NCI-H1105 (cell line): ENCODE data around the gene ACOX2.

Experiments
- DNase-seq: peaks from one replicate; lab custom pipeline; 2025; lab: John Stamatoyannopoulos, UW

Gene ACOX2

DNA sequence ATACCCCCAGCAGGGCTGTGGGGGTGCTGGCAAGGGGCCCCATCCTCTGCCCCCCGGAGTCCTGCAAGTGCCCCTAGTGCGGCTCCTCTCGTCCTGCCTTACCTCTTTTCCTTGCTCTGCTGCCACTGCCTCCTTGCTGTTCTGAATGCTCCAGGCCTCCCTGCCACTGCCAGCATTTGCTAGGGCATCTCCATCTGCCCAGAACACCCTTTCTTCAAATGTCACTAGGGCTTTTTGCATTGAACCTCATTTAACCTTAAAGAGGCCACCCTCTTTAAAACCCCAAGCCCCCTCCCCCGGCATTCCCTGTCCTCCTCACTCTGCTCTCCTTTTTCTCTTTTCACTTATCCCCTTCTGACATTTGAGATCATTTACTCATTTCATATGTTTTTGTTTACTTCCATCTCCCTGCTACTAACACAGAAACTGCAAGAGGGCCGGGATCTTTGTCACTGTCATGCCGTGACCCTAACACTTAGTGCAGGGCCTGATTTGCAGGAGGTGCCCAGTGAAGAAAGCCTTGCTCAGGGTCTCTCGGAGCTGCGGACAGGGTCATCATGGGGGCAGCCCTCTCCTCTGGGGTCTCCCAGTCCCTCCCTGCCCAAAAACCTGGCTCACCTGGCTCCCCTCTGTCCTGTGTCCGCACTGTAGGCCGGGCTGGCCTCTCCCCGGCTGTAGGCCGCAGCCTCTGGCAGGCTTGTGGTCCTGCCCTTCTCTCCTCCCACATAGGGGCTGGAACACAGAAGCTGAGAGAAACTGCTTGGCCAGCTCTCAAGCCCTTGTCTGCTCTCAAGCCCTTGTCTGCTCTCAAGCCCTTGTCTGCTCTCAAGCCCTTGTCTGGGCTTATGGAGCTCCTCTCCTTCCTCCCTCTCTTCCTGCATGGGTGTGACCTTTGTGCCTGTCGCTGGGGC lies at the start of gene ACOX2:
TSS of gene ACOX2 (minus strand) at position 690 of the 911 bp plus-strand sequence. CDS start 2,084 bp downstream, outside the sequence.
- DNase-seq, result no peak

DNA sequence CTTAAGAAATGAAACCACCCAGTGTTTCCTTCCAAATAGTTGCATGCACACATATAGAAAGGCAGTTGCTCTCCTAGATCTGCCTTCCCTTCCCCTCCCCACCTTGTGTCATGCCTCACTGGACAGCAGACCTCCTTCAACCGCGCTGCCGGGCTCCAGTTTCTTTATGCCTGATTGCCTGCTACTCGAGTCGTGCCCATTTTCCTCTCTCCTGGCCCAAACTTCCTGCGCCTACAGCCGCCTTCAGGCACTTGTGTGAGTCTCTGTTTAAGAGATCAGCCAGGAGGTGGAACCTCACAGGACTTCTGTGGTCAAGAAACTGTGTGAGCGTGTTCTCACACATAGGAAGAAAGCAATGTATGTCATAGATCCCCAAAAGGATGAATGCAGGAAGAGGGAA lies 49.0 kb upstream of the ACOX2 start:
- DNase-seq, result no peak

DNA sequence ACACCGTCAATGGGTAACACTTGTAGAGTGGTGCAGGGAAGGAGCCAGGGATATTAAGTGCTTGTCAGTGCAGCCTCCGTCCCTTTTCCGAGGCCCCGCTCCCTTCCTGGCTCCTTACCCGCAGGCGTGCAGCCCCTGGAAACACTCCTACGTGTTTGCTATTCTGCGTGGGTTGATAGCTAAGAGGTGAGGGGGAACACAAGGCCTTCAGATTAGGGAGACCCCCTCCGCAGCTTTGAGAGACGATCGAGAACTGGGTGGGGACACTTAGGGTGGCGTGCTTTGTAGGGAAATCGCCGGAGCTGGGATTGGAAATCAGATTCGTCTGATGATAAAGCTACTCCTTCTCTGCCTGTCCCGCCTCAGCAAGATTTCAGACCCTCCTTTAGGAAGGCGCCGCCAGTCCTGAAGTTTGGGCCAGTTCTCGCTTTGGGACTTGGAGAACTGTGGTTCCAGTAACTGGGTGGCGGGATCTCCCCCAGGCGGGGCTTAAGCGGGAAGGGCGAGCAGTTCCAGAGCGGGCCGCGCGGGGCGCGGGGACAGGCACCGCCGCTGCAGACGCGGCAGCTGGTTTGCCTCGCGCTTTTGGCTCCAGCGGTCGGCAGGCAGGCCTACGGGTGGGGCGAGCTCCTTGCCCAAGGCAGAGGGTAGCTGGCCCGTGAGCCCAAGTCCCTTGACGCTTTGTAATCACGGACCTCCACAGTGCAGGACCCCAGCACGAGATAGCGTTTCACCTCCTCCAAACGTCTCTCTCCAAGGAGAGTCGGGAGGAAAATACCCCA lies 48.2 kb upstream of the ACOX2 start:
- DNase-seq, result peak; percentile 33

DNA sequence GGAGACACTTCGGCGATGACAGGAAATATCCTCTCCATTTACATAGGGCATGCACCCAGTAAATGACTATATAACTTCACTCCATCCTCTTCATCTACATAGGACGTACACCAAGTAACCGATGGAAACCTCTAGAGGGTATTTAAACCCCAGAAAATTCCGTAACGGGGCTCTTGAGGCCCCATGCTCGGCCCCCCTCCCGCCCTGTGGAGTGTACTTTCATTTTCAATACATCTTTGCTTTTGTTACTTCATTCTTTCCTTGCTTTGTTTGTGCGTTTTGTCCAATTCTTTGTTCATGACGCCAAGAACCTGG lies 47.7 kb upstream of the ACOX2 start:
- DNase-seq, result no peak

DNA sequence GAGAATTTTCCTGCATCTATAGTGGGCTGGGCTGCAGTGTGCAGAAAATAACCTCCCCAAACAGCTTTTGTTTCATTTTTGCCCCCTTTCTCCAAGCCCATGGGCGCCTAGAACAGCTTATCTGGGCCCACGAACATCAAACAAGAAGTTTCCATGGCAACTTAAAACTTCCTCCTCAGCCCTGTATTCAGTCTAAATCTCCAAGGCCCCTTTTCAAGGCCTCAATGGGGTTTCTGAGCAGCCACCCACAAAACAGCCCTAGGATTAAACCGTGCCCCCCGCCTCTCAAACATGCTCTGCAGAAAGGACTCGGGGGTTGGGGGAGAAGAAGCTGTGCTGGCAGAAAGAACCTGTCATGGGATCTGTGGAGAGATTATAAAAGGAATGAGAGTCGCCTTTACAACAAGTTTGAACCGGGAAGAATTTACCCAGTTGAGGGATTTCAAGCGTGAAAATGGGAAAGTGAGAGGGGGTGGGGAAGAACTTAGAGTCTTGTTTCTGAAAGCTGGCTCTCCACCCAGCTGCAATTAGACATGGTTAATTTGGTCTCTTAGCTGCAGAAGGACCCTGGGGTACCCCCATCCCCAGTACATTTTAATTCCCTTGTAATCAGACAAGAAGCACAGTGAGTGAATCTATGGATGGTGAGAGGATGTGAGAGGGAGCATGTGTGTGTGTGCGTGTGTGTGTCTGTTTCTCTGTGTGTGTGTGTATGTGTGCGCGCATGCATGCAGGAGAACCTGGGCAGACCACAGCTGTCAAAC lies 44.5 kb upstream of the ACOX2 start:
- no peak for DNase-seq

DNA sequence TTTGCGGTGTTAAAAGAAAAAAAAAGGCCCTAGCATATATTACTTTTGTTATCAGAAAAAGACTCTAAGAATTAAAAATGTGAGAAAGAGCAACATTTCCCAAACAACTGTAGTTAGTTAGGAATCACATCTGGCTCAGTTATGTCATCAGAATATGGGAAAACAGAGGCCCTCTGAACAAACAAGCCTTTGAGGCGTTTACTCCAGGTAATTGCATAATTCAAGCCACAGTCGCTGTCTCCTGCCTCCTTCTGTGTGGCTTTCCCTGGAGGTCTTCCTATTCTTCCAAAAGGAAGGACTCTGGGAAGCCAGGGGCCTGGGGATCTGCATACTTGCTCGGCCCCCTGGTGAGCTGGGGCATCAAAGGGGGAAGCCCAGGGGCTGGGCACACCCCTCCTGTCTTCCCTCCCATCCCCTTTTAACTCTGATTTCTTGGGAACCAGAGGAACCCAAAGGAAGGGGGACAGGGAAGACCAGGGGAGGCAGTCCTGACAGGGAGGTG lies 43.9 kb upstream of the ACOX2 start:
- no peak for DNase-seq

DNA sequence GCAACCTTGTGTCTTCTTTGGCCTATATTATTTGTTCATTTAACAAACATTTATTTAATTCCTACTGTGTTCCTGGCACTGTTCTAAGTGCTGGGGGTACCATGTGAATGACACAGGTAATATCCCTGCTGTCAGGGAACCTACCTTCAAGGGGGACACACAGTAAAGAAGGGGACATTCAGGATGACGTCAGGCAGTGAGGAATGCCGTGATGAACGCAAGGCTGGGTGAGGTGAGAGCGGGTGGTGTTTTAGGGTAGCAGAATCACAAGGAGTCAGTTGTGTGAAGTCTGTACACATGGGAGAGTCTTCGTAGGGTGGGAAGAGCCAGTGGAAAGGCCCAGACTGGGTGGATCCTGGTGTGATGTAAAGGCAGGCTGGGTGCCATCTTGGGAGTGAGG lies 41.9 kb upstream of the ACOX2 start:
- no peak for DNase-seq

DNA sequence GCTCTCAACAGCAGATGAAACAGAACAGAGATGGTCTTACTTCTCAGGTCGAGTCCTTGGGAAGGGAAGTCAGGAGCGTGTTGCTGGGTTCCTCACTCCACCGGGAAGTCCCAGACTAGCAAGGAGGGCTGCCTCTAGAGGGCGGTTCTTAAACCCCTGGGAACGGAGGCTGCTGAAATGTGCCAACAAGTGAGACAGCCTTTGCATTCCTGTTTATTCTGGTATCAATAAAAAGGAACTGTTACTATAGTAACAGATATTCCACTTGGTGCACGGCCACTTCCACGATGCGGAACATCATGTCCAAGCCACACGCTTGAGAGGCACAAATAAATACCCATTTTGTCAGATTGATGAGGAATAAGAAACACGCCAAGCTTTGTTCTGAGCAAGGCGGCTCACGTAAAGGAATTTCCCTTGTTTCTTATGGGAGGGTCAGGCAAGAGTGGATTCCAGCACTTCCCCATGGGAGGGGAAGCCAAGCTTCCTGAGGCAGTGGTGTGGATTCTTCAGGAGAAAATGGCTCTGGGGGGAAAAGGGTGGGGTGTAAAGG lies 40.4 kb upstream of the ACOX2 start, which contains the start of gene FAM107A:
TSS of gene FAM107A (minus strand) at position 123 of the 553 bp plus-strand sequence. CDS start 7,531 bp downstream, outside the sequence.
- no peak for DNase-seq

DNA sequence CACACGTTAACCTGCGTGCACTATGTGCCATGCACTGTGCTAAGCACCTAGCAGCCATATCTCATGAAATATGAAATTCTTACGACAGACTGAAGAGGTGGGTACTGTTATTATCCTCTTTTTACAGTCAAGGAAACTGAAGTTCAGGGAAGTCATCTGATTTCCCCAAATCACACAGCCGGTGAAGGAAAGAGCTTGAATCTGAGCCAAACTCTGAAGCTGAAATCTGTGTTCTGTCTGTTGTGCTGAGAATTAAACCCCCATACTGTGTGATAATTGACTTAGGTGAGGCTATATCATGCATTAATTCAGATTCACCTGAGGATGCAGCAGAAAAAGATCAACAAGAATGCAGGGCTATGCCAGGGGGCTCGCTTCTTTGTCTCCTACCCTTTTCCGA lies 39.7 kb upstream of the ACOX2 start:
- DNase-seq, result no peak

DNA sequence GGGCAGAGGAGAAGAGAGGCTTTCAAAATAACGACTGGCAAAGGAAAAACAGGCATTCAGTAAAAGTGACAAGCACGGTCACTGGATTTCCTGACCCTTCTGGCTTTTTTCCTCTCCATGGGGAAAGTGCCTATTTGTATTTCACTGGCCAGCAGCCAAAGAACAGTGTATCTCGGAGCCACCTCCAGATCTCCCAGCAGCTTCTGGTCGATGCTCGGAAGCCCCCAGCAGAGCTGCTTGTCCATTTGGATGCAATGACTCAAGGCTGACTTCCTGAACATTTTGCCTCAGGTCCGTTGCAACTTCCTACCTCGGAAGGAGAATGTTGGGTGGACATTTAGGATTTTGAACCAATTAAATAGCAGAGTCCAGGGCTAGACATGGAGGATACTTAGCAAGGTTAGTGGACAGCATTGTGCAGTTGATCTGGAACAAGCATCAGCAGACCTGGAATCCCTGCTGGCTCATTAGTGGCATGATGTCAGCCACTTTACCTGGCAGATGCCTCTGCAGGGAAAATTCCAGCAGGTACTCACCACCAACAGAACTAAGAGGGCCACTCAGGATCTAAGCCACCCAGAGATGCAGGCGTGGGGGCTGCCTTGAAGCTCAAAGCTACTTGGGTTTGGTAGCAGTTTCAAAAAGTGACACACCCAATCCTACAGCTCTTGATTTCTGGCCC lies 39.1 kb upstream of the ACOX2 start:
- no peak for DNase-seq

DNA sequence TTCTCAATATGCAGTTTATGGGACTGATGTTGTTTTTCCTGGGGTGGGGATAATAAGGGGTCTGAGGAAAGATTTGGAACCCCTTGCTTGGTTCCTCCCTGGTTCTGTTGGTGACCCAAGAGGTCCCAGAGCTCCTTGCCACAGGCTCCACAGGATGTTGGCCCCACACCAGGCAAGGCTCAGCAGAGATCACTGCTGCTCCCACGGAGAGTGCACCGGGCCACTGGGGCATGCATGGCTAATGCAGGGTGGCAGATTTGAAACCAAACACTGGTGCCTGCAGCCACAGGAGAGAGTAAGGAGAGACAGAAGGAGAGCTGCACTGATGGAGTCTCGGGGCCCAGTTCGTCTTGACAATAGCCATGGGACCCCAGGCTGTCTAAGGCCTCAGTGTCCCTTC lies 37.7 kb upstream of the ACOX2 start:
- no peak for DNase-seq

DNA sequence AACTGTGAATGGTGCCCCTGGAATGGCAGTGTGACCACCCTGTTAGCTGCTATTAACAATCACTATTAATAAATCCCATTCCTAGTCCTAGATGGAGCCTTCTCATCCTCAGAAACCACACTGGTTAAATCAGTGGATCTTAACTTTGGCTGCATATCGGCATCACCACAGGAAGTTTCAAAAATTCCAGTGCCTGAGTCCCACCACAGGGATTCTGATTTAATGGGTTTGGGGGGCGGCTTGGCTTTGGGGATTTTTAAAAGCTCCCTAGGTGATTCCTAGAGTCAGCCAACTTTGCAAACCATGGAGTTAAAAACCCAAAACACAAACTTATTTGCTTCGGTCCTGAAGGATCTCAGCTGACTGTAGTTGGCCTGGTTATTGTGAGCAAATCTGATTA lies 37.1 kb upstream of the ACOX2 start:
- no peak for DNase-seq

DNA sequence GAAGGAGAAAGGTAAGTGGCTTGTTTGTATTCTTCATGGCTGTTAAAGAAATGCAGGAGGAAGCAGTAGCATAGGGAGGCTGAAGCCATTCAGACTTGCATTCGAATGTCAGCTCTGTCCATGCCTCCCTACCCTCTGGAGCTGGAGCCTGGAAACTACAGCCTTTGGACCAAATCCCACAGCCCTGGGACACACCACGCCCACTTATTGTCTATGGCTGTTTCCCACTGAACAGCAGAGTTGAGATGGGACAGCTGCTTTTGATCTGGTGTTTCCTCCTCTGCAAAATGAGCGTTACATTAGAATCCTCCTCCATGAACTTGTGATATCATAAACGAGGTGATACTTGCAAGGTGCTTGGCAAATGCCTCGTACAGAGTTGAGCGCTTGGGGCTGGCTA lies 36.6 kb upstream of the ACOX2 start:
- DNase-seq, result no peak

DNA sequence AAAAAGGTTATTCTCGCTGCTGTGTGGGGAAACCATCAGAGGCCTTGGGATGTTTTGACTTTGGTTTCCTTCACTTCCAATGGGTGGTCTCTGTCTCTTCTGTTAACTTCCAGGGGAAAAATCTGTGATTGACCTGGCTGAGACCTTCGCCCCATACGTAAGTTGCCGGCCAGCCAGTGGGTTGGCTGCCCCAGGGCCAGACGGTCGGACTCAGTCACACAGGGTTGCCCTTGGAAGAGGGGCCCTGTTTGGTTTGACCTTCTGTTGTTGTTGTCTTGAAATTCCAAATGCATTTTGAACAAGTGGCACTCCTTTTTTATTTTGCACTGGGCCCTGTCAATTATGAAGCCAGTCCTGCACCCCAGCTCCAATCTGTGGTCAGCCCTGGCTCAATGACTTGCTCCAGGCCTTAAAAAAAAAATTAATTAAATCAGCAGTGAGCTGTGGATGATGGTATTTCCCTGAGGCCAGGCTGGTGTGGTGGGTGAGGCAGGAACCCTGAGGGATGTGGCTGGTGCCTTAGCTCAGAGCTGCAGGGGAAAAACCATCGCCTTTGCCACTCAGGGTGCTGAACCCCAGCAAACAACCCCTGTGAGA lies 35.7 kb upstream of the ACOX2 start:
- DNase-seq, result no peak

DNA sequence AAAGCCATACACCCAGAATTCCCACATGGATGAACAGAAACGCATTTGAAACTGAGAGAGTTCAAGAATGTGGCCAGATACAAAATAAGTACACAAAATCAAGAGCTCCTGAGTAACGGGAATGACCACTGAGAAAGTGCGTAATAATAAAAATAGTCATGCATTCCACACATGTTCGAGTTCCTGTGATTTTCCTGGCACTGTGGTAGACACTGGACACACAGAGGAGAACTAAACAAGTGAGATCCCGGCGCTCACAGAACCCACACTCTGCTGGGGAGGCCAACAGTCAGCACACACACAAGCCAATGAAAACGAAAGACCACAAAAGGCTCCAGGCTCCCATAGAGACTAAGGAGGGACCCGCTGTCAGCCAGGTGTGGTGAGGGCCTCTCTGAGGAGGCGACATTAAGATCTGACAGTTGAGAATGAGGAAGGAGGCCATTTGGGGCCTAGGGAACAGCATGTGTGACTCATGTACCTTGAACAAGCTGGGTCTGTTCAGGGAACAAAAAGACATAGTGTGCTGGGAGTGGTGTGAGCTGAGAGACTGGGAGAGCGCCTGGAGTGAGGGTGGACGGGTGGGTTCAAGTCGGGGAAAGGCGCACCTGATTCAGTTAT lies 35.1 kb upstream of the ACOX2 start:
- DNase-seq, result no peak

DNA sequence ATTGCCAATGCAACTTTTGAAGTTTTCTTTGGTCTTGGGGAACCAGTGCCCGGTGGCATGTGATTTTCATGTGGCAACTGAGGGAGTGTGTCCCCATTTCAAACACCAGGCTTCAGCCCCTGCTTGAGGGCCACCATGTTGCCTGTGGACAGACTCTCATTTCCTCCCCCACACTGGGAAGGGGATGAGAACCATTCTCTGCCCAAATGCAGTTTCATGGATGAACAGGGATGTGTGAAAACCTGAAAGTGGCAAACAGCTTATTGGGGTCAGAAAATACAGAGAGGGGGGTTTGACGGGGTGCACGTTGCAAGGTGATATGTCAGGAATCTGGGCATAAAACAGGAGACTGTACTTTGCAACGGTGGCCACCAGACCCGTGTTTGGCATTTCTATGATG lies 33.9 kb upstream of the ACOX2 start:
- no peak for DNase-seq

DNA sequence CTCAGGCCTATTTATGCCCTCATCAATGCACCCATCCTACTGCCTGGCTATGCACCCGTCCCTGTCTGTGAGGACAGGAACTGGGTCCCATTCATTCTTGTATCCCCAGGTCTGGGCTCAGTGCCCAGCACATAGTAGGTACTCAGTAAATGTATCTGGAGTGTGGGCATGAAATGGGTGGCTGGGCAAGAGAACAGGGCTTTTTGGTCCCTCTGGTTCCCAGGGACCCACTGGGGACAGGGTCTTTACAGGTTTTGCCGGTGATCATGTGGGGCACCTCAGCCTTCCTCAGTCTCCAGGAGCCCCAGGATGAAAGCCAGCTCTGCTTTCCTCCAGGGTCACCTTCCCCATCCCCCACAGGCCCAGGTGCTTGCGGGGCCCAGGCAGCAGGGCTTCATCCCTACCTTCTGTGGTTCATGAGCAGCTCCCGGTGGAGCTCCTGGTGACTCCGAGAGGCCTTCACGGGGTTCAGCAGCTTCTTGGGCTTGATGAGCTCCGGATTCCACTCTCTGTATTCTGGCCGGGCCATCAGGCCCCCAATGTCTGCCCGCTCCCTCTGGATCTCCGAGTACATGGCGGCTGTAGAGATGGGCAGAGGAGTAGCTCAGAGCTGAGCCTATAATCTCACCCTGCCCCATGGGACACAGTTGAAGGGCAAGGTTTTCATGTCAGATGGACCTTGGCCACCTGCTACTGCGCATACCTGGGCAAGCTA lies 32.5 kb upstream of the ACOX2 start:
- DNase-seq, result no peak

DNA sequence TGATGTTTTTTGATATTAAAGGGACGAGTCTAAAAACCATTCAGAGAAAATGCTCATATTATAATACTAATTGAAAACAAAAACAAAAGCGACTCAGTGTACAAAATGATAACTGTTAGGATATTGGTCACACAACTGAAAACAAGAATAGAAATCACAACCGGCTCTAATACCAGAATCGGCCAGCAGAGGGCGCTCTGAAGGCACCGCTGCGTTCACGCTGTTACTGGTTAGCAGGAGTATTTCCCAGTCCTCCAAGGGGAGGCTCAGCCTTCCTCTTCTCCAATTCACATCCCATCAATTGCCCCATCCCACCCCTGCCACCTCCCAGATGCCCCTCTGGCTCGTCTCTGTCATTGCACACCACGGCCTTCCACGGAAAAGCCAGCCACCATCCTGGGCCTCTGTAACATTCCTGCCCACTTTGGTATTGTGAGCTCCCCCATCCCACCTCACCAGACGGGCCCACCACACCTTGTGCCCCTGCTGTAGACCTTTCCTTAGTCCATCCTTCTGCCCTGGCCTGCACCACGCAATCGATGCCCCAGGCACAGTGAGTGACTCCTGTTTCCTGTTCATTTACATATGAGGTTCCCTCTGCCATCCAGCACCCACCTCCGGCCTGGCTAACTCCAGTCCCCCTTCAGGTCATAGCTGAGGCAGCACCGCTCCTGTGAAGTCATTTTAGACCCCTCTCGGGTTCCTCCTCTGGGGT lies 31.7 kb upstream of the ACOX2 start:
- no peak for DNase-seq

DNA sequence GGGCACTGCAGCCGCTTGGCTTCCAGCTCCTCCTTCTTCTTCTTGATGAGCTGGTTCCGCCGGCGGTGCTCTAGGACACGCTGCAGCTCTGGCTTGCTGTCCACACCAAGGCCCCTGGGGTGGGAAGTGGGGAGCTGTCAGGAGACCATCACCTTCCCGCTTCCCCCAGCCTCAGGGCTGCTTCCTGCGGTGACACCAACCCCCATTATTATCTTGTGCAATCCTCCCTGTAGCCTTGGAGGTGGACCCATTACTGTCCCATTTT lies 30.2 kb upstream of the ACOX2 start:
- DNase-seq, result no peak
